ENCODE data around the gene NPB.
A peak's percentile ranks its signal among the peaks of the same experiment; 100 is the strongest.

NPB gene

DNA sequence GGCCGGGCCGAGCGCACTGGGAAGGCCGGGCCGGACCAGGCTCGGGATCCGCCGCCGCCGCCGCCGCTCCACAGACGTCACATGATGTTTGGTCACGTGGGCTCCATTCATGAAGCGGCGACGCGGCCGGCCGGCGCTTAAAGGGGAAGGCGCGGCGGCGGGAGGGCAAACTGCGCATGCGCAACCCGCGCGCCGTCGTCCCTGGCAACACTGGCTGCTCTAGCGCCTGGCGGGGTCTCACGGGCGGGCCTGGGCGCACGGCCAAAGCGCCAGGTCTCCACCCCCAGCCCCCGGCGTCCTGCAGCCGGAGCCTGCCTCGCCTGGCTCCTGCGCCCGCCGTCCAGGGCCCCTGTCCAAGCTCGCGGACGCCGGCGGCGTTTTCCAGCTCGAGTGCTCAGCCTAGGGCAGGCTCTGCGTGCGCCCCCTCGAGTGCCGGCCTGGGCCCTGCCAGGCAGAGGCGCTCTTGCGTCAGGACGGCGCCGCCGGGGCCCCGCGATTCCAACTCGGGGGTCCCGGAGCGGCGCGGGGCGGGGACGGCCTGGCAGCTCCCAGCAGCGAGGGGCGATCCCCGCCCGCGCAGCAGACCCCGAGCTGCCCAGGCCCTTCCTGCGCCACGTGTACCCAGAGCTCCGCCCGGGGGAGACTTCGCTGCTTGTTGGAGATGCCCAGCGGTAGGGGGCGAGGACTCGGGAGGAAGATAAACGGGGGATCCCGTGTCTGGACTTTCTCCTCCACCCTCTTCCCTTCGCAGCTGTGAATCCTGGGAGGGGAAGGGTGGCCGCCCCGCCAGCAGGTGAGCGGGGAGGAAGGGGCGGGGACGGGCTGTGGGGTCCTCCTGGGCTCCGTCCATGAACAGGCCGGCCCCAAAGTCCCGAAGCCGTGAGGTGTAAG lies 25.9 kb downstream of the NPB start, which contains the start of gene MAFG:
Gene MAFG, minus strand, starts transcription at position 83 of the 891 bp plus-strand sequence. CDS start 4,550 bp downstream, outside the sequence.
- peak; percentile 85 for DNase-seq

DNA sequence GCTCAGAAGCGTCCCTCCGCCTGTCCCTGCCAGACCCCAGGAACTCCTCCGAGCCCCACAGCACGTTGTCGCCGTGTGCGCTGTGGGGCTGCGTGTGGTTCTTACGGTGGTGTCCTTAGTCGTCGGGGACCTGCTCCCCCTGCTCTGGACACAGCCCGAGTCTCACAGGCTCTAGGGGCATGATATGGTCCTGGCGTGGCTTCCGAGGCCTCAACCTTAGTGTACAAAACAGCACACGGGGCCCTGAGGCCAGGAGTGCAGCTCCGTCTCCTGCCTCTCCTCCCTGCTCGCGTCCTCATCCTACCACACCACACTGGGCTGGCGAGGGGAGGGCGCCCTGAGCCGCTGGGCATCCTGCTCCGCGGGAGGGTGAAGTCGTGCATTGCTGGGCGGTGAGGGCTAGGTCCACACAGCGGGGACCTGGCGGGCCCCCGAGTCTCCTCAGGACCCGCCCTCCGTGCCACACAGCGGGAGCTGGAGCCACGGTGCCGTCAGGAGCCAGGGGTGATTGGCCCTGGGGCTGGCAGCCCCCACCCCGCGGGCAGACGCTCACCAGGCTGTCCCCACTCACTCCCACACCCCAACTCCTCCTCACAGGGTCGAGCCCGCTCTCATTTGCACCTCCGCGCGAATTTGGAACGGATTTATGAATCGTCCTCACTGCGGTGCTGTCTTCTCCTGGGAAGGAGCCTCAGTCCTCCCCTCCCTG lies 26.7 kb downstream of the NPB start:
- DNase-seq: no peak

DNA sequence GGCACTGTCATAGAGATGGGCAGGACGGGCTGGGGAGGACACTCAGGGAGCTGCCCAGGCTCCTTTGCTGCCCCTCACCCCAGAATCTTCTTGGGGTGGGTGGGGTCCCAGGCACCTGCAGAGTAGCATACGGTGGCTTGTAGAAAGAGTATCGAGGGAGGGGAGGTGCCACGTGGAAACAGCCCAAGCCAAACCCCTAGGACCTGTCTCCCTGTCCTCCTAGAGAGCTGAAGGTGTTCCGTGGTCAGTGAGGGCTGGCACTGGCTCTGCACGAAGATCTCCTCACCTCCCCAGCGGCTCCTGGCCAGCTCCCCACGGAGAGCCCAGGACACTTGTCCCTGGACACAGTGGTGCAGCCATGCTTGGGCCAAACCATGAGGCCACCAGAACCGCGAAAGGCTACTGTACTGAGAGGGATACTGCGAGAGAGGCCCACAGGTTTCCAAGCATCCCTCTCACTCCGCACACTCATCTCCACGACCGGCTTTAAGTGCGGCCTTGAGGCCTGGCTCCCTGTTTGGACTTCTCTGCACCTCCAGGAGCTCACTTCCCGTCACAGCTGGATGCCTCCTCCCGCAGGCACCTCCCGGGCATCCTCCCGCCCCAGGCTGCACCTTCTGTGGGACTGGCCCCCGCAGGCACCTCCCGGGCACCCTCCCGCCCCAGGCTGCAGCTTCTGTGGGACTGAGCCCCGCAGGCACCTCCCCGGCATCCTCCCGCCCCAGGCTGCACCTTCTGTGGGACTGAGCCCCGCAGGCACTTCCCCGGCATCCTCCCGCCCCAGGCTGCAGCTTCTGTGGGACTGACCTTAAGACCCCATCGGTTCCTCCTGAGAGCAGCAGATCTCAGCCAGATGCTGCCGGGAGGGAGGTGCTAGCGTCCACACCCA lies 27.5 kb downstream of the NPB start:
- no peak for DNase-seq

DNA sequence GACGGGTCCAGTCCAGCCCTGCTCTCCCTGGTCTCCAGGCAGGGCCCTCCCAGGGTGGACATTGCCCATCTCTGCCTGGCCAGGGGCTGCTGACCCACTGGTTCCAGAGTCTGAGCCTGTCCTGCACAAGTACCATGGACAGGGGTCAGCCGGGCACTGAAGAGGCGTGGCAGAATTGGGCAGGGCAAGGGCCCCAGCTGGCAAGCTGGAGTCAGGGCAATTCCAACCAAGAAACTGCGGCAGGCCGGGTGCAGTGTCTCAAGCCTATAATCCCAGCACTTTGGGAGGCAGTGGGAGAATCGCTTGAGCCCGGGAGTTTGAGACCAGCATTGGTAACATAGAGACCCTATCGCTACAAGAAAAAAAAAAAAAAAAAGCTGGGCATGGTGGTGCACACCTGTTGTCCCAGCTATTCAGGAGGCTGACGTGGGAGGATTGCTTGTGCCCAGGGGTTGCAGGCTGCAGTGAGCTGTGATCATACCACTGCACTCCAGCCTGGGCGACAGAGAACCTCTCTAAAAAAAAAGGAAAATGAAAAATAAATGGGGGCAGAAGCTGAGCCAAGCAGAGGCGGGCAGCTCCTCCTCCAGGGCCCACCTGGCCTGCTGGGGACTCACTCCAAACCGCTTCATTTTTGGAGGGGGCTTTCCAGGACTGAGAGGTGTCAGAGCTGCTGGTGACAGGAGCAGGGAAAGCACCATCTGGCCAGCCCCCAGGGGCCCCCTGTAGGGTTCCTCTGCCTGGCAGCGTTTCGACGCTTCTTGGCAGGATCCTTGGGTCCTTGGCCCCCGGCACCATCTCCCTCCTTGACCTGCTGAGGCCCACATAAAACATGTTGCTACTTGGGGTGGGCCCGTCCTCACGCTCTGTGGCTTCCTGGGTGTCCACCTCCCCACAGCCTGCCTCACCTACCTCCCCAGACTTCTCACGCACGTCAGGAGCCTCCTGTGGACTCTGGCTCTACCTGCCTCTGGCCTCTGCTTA lies 28.4 kb downstream of the NPB start:
- no peak for DNase-seq

DNA sequence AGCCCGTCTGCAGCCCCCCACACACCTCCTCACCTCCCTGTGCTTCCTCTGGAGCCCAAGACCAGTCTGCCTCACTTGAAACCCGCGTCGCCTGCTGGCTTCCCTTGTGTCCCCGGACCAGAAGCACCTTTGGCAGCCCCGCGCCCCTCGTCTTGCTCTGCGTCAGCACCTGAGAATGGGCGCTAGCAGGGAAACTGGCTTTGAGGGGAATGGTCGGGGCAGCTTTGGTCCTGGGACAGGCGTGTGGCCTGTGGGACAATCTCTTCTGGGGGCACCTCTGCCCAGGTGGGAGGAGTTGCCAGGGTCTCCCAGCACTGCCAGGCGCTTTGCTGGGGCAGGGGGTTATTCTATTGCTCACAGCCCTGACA lies 29.1 kb downstream of the NPB start:
- DNase-seq: no peak

DNA sequence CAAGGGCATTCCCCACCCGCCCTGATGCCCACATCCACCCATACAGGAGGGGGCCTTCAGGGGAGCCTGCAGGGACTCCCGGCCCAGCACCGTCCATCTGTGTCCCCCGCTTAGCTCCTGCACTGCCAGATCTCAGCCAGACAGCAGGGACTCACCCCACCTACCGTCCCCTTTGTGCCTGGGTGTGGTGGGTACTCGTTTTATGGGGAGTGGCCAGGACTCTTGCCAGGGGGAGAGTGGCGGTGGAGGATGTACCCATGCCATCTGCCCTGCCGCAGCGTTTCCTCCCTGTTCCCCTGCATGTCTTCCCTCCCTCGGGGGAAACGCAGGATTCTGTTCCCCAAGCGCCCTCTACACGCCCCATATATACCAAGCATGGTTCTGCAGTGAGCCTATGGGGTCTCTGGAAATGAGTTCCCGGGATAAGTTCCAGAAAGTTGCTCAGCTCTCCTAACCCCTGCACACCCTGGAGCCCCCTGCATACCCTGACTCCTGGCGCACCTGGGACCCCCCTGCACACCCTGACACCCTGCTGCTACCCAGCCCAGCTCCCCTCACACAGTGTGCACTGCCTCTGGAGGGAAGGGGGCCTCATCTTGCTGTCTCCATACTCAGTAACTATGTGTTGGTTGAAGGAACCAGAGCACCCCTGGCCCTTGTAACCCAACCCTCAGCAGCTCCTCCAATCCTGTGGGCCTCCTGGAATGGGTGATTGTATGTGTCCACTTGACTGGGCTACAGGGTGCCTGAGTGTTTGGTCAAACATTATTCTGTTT lies 29.7 kb downstream of the NPB start:
- DNase-seq: no peak

DNA sequence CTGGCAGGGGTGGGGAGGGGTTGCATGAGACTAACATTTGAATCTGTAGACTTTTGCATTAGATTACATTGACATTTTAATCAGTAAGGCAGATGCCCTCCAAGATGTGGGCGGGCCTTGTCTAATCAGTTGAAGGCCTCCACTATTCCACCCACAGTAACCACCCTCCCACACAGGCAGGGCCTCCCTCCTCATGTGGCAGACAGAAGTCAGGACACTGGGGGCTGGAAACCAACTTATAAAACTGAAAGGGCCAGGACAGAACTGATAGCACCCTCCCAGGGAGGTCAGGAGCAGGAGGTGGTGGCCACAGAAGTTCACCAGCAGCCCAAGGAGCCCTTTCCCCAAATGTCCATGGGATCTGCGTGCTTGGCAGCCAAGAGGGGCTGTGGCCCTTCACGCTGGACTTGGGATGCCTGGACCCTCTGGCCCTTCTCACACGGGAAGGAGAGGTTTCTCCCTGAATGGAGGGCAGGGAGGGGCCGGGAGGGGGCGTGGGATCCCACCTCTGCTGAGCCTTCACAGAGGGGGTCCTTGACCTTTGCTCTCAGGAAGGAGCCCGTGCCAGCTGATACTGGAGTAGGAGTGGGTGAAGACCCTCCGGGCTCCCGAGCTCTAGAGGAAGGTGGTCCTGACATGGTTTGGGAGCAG lies 30.4 kb downstream of the NPB start:
- DNase-seq: no peak

DNA sequence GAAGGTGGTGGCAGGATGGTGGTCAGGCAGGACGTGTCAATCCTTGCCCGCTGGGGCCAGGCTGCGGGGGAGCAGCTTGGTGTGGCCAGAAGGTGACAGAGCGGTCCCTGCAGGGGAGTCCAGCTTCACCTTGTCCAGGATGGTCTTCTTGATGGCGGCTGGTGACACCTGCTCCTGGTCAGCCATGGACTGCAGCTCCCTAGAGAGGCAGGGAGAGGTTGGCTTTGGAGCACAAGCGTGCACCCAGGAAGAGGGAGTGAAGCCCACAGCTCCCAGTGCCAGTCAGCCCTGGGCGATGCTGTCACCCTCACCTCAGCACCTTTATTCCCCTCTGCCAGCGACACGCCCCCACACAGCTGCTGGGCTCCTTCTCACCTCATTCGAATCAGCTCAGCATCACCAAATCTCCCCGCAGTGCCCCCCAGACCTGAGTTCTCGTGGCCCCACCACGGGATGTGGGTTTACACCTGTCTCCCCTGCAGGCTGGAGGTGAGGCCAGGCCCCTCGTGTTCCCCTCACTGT lies 31.2 kb downstream of the NPB start:
- no peak for DNase-seq

DNA sequence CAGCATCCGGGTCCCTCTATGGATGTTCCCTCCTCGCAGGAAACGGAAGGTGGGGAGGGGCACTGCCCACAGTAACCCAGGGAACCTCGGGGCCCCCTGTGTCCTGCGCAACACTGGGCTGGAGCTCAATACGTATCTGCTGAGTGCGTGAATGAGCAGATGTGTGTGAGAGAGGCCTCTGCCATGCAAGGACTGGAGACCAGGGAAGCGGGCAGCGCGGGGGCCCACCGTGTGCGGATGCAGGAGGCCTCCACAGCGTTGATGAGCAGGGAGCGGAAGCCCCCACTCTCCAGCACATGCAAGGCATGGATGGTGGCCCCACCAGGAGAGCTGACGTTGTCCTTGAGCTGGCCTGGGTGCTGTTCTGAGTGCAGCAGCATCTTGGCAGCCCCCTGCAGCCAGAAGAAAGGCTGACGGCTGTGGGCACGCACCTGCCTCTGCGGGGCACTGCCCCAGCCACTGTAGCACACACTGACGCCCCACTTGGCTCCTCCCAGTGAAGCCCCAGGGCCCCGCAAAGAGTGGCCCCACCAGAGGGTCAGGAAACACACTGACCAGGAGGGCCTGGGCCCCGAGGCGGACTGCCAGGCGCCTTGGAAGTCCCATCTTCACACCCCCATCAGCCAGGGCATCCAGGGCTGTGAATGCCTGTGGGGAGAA lies 32.2 kb downstream of the NPB start:
- no peak for DNase-seq

DNA sequence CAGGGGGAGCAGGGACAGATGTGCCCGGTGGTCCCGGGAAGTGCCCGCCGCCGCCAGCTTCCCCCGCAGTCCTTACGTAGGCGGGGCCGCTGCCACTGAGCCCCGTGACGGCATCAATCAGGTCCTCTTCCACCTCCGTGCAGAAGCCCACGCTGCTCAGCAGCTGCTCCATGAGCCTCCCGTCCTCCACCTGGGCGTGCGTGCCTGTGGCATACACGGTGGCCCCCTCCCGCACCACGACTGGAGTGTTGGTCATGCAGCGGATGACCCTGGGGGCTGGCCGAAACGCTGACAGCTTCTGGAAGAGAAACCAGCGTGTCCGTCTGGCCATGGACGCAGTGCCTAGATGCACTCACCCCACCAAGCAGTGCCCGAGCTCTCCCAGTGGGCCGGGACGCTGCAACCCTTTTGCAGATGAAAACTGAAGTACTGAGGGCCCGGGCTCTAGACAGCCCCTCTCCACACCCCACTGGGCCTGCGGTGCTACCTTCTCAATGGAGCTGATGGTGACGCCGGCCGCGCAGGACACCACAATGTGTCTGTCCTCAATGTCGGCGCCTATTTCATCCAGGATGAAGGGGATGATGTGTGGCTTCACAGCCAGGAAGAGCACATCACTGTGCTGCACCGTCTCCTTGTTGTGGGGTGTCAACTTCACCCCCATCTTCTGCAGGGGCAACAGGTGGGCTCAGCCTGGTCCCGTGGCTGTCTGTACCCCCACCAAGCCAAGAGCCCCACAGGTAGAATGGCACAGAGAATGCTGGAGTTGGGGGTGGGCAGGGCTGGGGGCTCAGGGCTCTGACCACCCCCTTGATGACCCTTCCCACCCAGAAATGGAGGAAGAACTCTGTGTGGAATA lies 33.0 kb downstream of the NPB start:
- no peak for DNase-seq

DNA sequence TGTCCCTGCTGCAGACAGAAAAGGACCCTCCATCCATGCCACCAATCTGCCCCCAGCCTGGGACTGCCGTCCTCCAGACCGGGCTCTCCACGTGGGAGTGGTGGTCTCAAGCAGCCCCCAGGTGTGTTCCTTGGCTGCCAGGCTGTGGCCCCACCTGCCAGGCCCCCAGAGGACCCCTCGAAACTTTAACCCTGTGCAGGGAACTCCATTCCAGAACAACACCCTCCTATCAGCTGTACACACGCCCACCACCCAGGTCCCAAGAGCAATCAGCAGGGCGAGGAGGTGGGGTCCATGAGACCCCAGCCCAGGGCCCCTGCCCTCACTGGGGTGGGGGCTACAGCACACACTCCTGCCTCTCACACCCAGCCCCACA lies 33.7 kb downstream of the NPB start:
- DNase-seq: no peak

DNA sequence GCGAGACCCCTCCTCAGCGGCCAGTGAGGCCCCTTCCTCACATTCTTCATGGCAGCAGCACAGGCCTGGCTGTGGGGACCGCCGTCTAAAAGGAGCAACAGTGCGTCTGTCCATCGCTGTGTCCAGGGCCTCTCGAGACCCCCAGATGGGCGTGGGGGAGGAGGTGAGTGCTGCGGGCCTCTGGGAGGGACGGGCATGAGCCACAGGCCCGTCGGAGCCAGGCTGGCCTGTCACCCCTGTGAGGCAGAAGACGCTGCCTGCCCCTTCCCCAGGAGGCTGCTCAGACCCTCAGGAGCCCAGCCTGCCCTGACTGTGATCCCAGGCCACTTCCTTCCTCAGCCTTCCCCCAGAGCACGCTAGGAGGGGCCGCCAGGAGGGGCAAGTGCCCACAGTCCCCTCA lies 37.2 kb downstream of the NPB start:
- no peak for DNase-seq

DNA sequence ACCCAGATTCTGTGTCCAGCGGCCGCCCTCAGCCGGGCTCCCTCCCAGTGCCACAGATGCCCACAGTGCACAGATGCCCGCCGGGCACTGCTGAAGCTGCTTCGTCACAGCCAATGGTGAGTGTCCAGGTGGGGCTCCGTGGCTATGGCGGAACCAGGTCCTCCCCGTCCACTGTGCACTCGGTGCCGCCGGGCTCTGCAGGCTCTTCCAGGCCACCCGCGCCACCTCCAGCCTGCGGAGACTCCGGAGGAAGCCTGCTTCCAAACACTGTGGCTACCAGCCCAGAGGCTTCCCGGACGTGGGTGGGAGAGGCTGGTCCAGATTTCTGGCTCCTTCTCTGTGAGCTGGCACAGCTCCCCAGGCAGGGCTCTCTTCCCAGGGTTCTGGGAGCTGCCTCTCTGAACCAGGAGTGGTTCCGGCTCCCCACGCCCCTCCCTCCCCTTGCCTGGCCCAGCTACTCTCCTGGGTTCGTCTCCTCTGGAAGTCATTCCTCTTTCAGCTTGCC lies 37.9 kb downstream of the NPB start:
- DNase-seq: no peak

DNA sequence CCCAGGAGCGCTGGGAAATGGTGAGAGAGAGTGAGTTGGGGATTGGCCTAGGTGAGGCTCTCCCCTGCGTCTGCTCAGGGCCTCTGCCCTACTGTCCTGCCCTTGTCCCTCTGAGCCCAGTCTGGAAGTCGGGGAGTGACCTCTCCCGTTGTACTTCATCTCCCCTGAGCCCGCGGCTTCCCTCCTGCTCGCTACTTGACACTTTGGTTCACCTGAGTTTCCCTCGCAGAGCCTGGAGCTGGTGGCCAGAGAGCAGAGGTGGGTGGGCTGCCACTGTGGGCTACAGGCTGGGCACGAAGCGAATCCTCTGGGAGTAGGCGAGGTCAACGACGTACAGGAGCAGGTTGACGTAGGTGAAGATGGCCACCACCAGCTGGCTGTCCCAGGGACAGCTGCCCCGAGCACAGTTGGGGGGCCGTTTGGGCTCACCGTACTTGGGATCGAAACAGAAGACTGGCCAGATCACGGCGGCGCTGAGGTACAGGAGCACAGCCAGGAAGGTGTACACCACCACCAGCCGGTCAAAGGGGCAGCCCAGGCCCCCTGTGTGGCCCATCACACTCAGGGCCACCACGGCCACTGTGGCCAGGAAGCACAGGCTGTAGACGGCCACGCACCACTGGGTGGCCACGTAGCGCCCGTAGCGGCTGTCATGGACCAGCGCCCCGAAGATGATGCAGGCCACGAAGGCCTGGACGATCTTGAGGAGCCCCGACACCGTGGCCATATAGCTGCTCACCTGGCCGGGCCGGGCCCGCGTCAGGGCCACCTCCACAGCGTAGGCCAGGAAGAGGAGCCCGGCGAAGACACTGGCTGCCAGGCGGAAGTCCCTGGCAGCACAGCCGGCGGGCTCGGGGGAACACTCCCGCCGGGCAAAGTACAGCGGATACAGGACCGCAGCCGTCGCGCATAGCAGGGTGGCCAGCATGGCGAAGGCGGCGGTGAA lies 38.8 kb downstream of the NPB start:
- DNase-seq: no peak

DNA sequence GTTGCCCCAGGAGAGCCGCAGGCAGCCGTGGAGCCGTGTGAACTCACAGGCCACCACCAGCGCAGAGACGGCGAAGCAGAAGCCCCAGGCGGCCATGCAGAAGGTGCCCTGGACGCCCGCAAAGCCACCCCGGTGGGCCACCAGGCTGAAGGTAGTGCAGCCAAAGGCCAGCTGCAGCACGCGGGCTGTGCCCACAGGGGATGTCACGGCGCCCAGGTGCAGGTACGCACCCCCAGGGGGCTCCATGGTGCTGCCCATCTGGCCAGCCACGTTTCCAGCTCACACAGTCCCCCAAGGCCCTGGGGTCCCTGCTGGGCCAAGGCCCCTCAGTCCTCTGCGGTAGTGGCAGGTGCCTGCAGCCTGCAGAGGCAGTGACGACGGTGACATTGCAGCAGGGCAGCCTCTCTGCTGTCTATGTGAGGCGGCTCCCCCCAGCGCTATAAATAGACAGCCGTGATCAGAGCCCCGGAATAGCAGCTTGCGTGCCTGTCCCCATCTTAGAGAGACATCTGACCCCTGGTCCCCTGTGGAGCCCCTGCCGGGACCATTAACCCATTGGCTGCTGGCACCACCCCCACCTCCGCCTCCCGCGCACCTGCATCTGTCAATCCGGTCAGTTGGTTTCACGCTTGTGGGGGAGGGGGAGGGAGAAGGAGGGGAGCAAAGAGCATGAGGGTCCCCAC lies 39.6 kb downstream of the NPB start:
- no peak for DNase-seq

DNA sequence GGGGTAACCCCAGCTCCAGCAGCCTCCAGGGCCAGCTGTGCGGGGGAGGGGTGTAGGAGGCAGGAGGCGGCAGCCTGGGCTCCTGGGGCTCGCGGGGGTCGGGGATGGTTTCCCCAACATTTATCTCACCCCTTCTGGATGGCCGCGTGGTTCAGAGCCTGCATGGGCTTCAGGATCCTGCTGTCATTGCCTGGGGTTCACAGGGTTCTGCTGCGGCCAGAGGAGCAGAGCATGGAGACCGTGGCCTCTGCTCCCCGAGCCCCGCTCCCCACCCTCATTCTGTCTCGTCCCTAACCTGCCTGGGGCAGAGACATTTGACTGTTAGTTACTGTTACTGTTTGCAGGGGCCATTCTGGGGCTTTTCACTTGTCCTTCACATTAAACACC lies 40.1 kb downstream of the NPB start:
- DNase-seq: no peak

DNA sequence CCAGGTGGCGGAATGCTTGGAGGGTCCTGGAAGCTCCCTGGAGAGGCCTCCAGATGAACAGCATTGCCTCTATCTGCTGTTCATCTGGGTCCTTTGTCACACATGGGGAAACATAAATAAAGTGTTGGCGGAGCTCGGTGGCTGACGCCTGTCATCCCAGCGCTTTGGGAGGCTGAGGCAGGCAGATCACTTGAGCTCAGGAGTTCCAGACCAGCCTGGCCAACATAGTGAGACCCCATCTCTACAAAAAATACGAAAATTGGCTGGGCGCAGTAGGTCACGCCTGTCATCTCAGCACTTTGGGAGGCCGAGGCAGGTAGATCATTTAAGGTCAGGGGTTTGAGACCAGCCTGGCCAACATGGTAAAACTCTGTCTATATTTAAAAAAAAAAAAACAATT lies 42.8 kb downstream of the NPB start:
- no peak for DNase-seq

All from CD4-positive, alpha-beta T cell treated with Interleukin-4 for 4 hours (primary cell).